Spleen (tissue), 11 donors: ENCODE results near the gene GJA3. TPM values are rescaled to one million over a fixed set of nuclear protein-coding genes. Genes with fewer than 3 reads are reported as not detected.

ENCODE experiments used
- DNase-seq: peaks from one replicate; pipeline ENCODE4 v3.0.0-alpha.2; 2020
- H3K27ac ChIP-seq, 8 donors: fragments of 200-600 bp; sonication (generic) in 7 of 8; 1 replicate in 4 of 8; 2 replicates in 4 of 8; pipeline versions ENCODE4 v1.5.0 to v1.8.0; 2016 to 2021; ENCODE audit warnings: inconsistent platforms in 4 of 8, mild to moderate bottlenecking in 4 of 8, moderate library complexity in 1 of 8
- H3K27me3 ChIP-seq, 7 donors: fragments of 200-600 bp; sonication (generic) in 6 of 7; replicated peaks in 1 of 7; 1 replicate in 4 of 7; 2 replicates in 3 of 7; pipeline versions ENCODE4 v1.5.0 to v1.8.0; 2016 to 2021; ENCODE audit warnings: inconsistent platforms in 3 of 7, mild to moderate bottlenecking in 1 of 7
- H3K36me3 ChIP-seq, 6 donors: fragments of 200-600 bp; sonication (generic) in 5 of 6; 1 replicate in 4 of 6; 2 replicates in 2 of 6; pipeline versions ENCODE4 v1.5.0 to v1.8.0; 2016 to 2021; ENCODE audit warnings: inconsistent platforms in 2 of 6
- H3K4me1 ChIP-seq, 6 donors: fragments of 200-600 bp; sonication (generic) in 5 of 6; 1 replicate in 3 of 6; 2 replicates in 3 of 6; pipeline versions ENCODE4 v1.5.0 to v1.8.0; 2016 to 2021; ENCODE audit warnings: inconsistent platforms in 3 of 6
- H3K4me3 ChIP-seq, 8 donors: fragments of 200-600 bp; sonication (generic) in 7 of 8; 1 replicate in 4 of 8; 2 replicates in 4 of 8; pipeline versions ENCODE4 v1.5.0 to v1.8.0; 2016 to 2021; ENCODE audit warnings: inconsistent platforms in 4 of 8, mild to moderate bottlenecking in 4 of 8, moderate library complexity in 2 of 8
- H3K9me3 ChIP-seq, 8 donors: fragments of 200-600 bp; sonication (generic) in 7 of 8; 1 replicate in 4 of 8; 2 replicates in 4 of 8; pipeline versions ENCODE4 v1.5.0 to v1.8.0; 2016 to 2021; ENCODE audit warnings: inconsistent platforms in 4 of 8
- CTCF ChIP-seq, 11 experiments: fragments of 200-600 bp in 7 of 11; fragments of 450-650 bp in 4 of 11; sonication (generic) in 4 of 11; IDR thresholded peaks in 8 of 11; conservative IDR thresholded peaks in 3 of 11; 1 replicate in 7 of 11; 2 replicates in 4 of 11; pipeline versions ENCODE4 v1.4.0 to v1.8.0; 2016 to 2021; ENCODE audit warnings: antibody characterized with exemption in 11 of 11, inconsistent platforms in 4 of 11, mild to moderate bottlenecking in 1 of 11
- POLR2A ChIP-seq, 3 donors: fragments of 450-650 bp; IDR thresholded peaks; one replicate each; pipeline ENCODE4 v1.5.1; 2017; ENCODE audit warnings: antibody characterized with exemption in 3 of 3, mild to moderate bottlenecking in 1 of 3
- POLR2AphosphoS5 ChIP-seq, 3 donors: sonication (generic); formaldehyde crosslinking; IDR thresholded peaks; one replicate each; pipeline ENCODE4 v1.5.1; 2017; ENCODE audit warnings: antibody characterized with exemption in 3 of 3
- WGBS, 5 donors: extraction: QIAGEN DNeasy Blood & Tissue Kit in 3 of 5; methylation state at CpG; one replicate each; pipeline versions ENCODE4 v1.1.5 to v1.1.7; 2013 to 2018; 5-methylcytosine and 5-hydroxymethylcytosine counted together
- intact Hi-C: fragments of 100-400 bp; cut with DNase I; formaldehyde crosslinking; loops from one replicate; pipeline ENCODE4 v1.15.0; 2023; ENCODE audit warnings: low total_unique reads
- polyA plus RNA-seq, 3 donors: library from polyadenylated mRNA; stranded (reverse); fragments of 200-250 nt; gene quantifications; one replicate each; pipeline ENCODE4 v1.2.1, GENCODE V29; 2013
- total RNA-seq, 7 donors: library from RNA; depleted of rRNA in 3 of 7; stranded (reverse); fragments of >200 nt in 3 of 7; fragmentation: NEBNext Ultra II Directional in 4 of 7; extraction: Animal tissue kit (Norgen Biotek cat#: 25700) in 4 of 7; gene quantifications; one replicate each; pipeline versions ENCODE4 v1.1.0 to v1.2.1, GENCODE V29; 2016 to 2021
- donor health status: healthy with polysubstance abuse.
- donor health status: DM: no; HTN: no; CAD: no; lungs with moderate emphysema.
- donor health status: DM: no; HTN: no; CAD: no.
- donor health status: Bipolar disorder and iron deficiency.
- donor health status: healthy.
- donor health status: DM: no; HTN: no; CAD: no.
- donor health status: DM: yes; HTN: yes; CAD: no.

The GJA3 gene
- total and polyA plus RNA-seq, 10 donors: 0.12 to 0.43 (median 0.25) TPM

DNA sequence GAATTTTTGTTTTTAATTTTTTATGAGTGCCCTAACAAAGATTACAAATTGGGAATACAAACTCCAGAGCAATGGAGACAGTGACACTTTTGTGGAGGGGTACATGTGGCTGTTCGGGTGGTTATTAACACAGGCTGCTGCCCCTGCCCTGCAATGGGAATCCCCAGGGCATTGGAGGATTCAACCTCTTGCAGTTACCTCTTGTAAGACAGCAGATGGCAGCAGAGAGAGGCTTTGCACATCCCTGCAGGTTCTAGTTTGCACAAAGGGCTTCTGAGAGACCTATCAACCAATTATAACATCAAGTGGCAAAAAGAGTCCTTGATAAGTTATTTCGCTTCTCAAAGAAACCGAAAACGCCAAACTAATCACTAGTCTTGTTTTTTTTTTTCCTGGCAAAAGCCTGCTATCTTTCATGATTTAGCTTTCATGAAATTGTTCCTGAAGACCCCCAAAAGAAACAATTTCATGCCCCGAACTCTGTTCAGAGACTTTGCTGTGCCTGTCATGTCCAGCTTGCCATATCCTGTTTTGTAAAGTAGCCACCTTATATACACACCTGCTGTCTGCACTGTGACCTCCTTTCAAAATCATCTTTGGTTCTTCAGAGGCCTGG is 21.5 kb upstream of the GJA3 start:
- Histone ChIP-seq H3K4me1 (peaks cover 0 to 6% (median 0%) of the 10 kb centered on the region in 6 donors), H3K27ac (no peak overlapping the region), H3K4me3 (no peak overlapping the region), H3K27me3 (peaks cover 3 to 43% (median 19%) of the 10 kb centered on the region in 7 donors), H3K9me3 (no peaks in the 10 kb centered on the region), H3K36me3 (no peaks in the 10 kb centered on the region)
- DNase-seq: no peak
- WGBS, 5 donors: 24 to 28% (median 27%) methylated on average over 5 of the region's 5 CpGs
- intact Hi-C loops: no loop called here
- TF ChIP-seq CTCF (IDR thresholded peaks at IDR 0.05 in 8 of 11, conservative IDR thresholded peaks at IDR 0.05 in 3 of 11) (peak in 10 of 11 experiments; percentile 16 to 89 (median 78)), POLR2AphosphoS5 (IDR thresholded peaks at IDR 0.05) (no peak)

- Histone ChIP-seq H3K27ac (no peak overlapping the region), H3K4me1 (peaks cover 0 to 6% (median 0%) of the 10 kb centered on the region in 6 donors), H3K4me3 (no peak overlapping the region), H3K27me3 (peaks cover 3 to 54% (median 29%) of the 10 kb centered on the region in 7 donors), H3K9me3 (no peaks in the 10 kb centered on the region), H3K36me3 (no peaks in the 10 kb centered on the region)
- TF ChIP-seq POLR2A (IDR thresholded peaks at IDR 0.05) (no peak), POLR2AphosphoS5 (IDR thresholded peaks at IDR 0.05) (no peak), CTCF (IDR thresholded peaks at IDR 0.05 in 8 of 11, conservative IDR thresholded peaks at IDR 0.05 in 3 of 11) (no peak)
- WGBS, 5 donors: 84 to 88% (median 86%) methylated on average over 3 of the region's 3 CpGs
- DNase-seq: no peak
- intact Hi-C loops: no loop called here
These were observed 20.3 kb upstream of the GJA3 start for GRCh38 chr13:20181188-20181587.

DNA sequence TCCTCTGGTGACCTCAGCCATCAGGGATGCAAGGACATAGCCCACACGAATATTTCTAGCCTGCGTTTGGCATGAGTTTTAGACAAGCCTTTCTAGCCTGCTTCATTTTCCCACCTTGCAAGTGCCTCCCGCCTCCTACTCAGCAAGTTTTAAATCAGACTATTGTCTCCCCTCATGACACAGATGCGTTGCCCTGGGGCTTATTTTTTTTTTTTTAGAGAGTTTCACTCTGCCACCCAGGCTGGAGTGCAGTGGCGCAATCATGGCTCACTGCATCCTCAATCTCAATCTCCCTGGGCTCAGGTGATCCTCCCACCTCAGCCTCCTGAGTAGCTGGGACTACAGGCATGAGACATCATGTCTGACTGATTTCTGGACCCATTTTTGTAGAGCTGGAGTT is 17.3 kb upstream of the GJA3 start:
- DNase-seq: no peak
- no peak overlapping the region for H3K4me3 ChIP-seq
- peaks cover 0 to 14% (median 4%) of the 10 kb centered on the region in 6 donors for H3K4me1 ChIP-seq
- H3K27me3 ChIP-seq: peaks cover 3 to 76% (median 40%) of the 10 kb centered on the region in 7 donors
- intact Hi-C loops: no loop called here
- H3K36me3 ChIP-seq: no peaks in the 10 kb centered on the region
- TF ChIP-seq POLR2A (IDR thresholded peaks at IDR 0.05) (no peak), POLR2AphosphoS5 (IDR thresholded peaks at IDR 0.05) (no peak), CTCF (IDR thresholded peaks at IDR 0.05 in 8 of 11, conservative IDR thresholded peaks at IDR 0.05 in 3 of 11) (no peak)
- WGBS, 5 donors: 73 to 87% (median 74%) methylated on average over 5 of the region's 5 CpGs
- H3K9me3 ChIP-seq: no peaks in the 10 kb centered on the region
- no peak overlapping the region for H3K27ac ChIP-seq

GRCh38 chr13:20177049-20177831 is 16.4 kb upstream of the GJA3 start:
- peaks cover 0 to 11% (median 4%) of the 10 kb centered on the region in 6 donors for H3K4me1 ChIP-seq
- no peak for TF ChIP-seq CTCF (IDR thresholded peaks at IDR 0.05 in 8 of 11, conservative IDR thresholded peaks at IDR 0.05 in 3 of 11)
- TF ChIP-seq POLR2AphosphoS5 (IDR thresholded peaks at IDR 0.05): no peak
- no peak for TF ChIP-seq POLR2A (IDR thresholded peaks at IDR 0.05)
- H3K27ac ChIP-seq: no peak overlapping the region
- H3K27me3 ChIP-seq: peaks cover 3 to 82% (median 40%) of the 10 kb centered on the region in 7 donors
- H3K36me3 ChIP-seq: no peaks in the 10 kb centered on the region
- 26 to 58% (median 46%) methylated on average over 30 to 67 of the region's 67 CpGs for WGBS, 5 donors
- intact Hi-C loops: no loop called here
- no peak for DNase-seq
- no peaks in the 10 kb centered on the region for H3K9me3 ChIP-seq
- H3K4me3 ChIP-seq: no peak overlapping the region
